Vagina (tissue), 2 donors: ENCODE results near the gene PDE8A. TPM values are rescaled to one million over a fixed set of nuclear protein-coding genes. Genes with fewer than 3 reads are reported as not detected.

Experiments used
- DNase-seq, 2 donors: peaks; one replicate each; pipeline ENCODE4 v3.0.0-alpha.2; 2017; ENCODE audit errors: extremely low spot score in 2 of 2
- H3K27ac ChIP-seq: fragments of 200-600 bp; sonication (generic); one replicate; pipeline ENCODE4 v1.5.1; 2019
- H3K27me3 ChIP-seq: fragments of 200-600 bp; sonication (generic); one replicate; pipeline ENCODE4 v1.5.1; 2019
- H3K36me3 ChIP-seq, 2 donors: fragments of 200-600 bp; sonication (generic); one replicate each; pipeline ENCODE4 v1.5.1; 2017 to 2019
- H3K4me1 ChIP-seq: fragments of 200-600 bp; sonication (generic); one replicate; pipeline ENCODE4 v1.5.1; 2019
- H3K4me3 ChIP-seq, 2 donors: fragments of 200-600 bp; sonication (generic); 1 replicate in 1 of 2; 2 replicates in 1 of 2; pipeline ENCODE4 v1.5.1; 2016 to 2019
- H3K9me3 ChIP-seq: fragments of 200-600 bp; sonication (generic); one replicate; pipeline ENCODE4 v1.5.1; 2019
- CTCF ChIP-seq, 3 experiments: fragments of 450-650 bp in 2 of 3; fragments of 200-600 bp in 1 of 3; sonication (generic) in 1 of 3; IDR thresholded peaks; one replicate each; pipeline ENCODE4 v1.5.1; 2017 to 2019; ENCODE audit warnings: antibody characterized with exemption in 3 of 3, mild to moderate bottlenecking in 2 of 3, moderate library complexity in 2 of 3
- POLR2A ChIP-seq, 2 donors: fragments of 450-650 bp; IDR thresholded peaks; one replicate each; pipeline ENCODE4 v1.6.1; 2017; ENCODE audit warnings: antibody characterized with exemption in 2 of 2, mild to moderate bottlenecking in 2 of 2, moderate library complexity in 2 of 2
- POLR2AphosphoS5 ChIP-seq, 2 donors: sonication (generic); formaldehyde crosslinking; IDR thresholded peaks; one replicate each; pipeline ENCODE4 v1.9.0; 2017; ENCODE audit warnings: antibody characterized with exemption in 2 of 2, mild to moderate bottlenecking in 2 of 2, low read depth in 1 of 2; ENCODE audit not compliant: insufficient read depth in 1 of 2
- intact Hi-C: fragments of 100-400 bp; cut with DNase I; formaldehyde crosslinking; loops from one replicate; pipeline ENCODE4 v1.15.1; 2023
- total RNA-seq: library from RNA; depleted of rRNA; stranded (reverse); fragments of >200 nt; gene quantifications from one replicate; pipeline ENCODE4 v1.2.3, GENCODE V29; 2016

The PDE8A gene
- total RNA-seq, 1 donor from 2014 or later: 33.9 TPM

GRCh38 chr15:84942456-84942855 lies 39.2 kb upstream of the PDE8A start:
- TF ChIP-seq POLR2AphosphoS5 (IDR thresholded peaks at IDR 0.05; ENCODE audit: insufficient read depth in 1 of 2, low read depth in 1 of 2) (no peak), POLR2A (IDR thresholded peaks at IDR 0.05) (no peak), CTCF (IDR thresholded peaks at IDR 0.05) (no peak)
- Histone ChIP-seq H3K4me1 (peaks cover 2% of the 10 kb centered on the region), H3K9me3 (no peaks in the 10 kb centered on the region), H3K36me3 (no peaks in the 10 kb centered on the region), H3K27ac (no peak overlapping the region), H3K4me3 (no peak overlapping the region), H3K27me3 (no peaks in the 10 kb centered on the region)
- intact Hi-C loops: no loop called here
- no peak for DNase-seq

- Histone ChIP-seq H3K27ac (no peak overlapping the region), H3K4me1 (peaks cover 7% of the 10 kb centered on the region), H3K9me3 (no peaks in the 10 kb centered on the region), H3K4me3 (no peak overlapping the region), H3K36me3 (no peaks in the 10 kb centered on the region), H3K27me3 (no peaks in the 10 kb centered on the region)
- intact Hi-C loops: no loop called here
- no peak for DNase-seq
- TF ChIP-seq POLR2A (IDR thresholded peaks at IDR 0.05) (no peak), POLR2AphosphoS5 (IDR thresholded peaks at IDR 0.05; ENCODE audit: insufficient read depth in 1 of 2, low read depth in 1 of 2) (no peak), CTCF (IDR thresholded peaks at IDR 0.05) (no peak)
Measured at GRCh38 chr15:84944311-84944710, 37.3 kb upstream of the PDE8A start.

GRCh38 chr15:84944861-84945260 lies 36.8 kb upstream of the PDE8A start:
- intact Hi-C loops: no loop called here
- TF ChIP-seq CTCF (IDR thresholded peaks at IDR 0.05) (no peak), POLR2AphosphoS5 (IDR thresholded peaks at IDR 0.05; ENCODE audit: insufficient read depth in 1 of 2, low read depth in 1 of 2) (no peak), POLR2A (IDR thresholded peaks at IDR 0.05) (no peak)
- DNase-seq: no peak
- Histone ChIP-seq H3K4me1 (peaks cover 10% of the 10 kb centered on the region), H3K27me3 (no peaks in the 10 kb centered on the region), H3K4me3 (no peak overlapping the region), H3K9me3 (no peaks in the 10 kb centered on the region), H3K36me3 (no peaks in the 10 kb centered on the region), H3K27ac (no peak overlapping the region)

- Histone ChIP-seq H3K9me3 (no peaks in the 10 kb centered on the region), H3K27me3 (no peaks in the 10 kb centered on the region), H3K4me1 (peaks cover 11% of the 10 kb centered on the region), H3K36me3 (no peaks in the 10 kb centered on the region), H3K4me3 (no peak overlapping the region), H3K27ac (peak overlapping the region; percentile 54)
- TF ChIP-seq POLR2AphosphoS5 (IDR thresholded peaks at IDR 0.05; ENCODE audit: insufficient read depth in 1 of 2, low read depth in 1 of 2): no peak
- TF ChIP-seq CTCF (IDR thresholded peaks at IDR 0.05): no peak
- TF ChIP-seq POLR2A (IDR thresholded peaks at IDR 0.05): no peak
- intact Hi-C loops: no loop called here
- no peak for DNase-seq
Measured at GRCh38 chr15:84946772-84947489, 34.7 kb upstream of the PDE8A start.
